NCI-H2107 treated with DMSO at 0.1 percent for 48 hours (cell line): ENCODE data around the gene CDC45.

ENCODE experiments used
- DNase-seq: peaks from one replicate; lab custom pipeline; 2025; ENCODE audit not compliant: unreplicated experiment; lab: John Stamatoyannopoulos, UW

Gene CDC45

DNA sequence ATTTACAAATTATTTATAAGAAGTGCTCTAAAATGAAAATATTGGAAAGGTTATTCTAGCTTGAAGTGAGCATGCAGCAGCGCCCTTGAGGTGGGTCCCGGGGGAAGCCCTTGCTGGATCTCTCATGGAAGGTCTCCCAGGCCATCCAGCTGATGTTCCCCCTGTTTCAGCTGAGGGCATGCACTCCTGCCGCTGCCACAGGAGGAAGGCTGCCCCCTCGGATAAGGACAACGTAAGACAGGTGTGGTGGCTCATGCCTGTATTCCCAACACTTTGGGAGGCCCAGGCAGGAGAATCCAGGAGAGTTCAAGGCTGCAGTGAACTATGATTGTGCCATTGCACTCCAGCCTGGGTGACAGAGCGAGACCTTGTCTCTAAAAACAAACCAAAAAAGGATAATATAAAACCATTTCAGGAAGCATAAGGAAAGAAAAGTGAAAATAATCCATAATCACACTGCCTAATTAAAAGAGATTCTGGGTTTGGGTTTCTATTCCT is 15.0 kb downstream of the CDC45 start:
- DNase-seq, result no peak

DNA sequence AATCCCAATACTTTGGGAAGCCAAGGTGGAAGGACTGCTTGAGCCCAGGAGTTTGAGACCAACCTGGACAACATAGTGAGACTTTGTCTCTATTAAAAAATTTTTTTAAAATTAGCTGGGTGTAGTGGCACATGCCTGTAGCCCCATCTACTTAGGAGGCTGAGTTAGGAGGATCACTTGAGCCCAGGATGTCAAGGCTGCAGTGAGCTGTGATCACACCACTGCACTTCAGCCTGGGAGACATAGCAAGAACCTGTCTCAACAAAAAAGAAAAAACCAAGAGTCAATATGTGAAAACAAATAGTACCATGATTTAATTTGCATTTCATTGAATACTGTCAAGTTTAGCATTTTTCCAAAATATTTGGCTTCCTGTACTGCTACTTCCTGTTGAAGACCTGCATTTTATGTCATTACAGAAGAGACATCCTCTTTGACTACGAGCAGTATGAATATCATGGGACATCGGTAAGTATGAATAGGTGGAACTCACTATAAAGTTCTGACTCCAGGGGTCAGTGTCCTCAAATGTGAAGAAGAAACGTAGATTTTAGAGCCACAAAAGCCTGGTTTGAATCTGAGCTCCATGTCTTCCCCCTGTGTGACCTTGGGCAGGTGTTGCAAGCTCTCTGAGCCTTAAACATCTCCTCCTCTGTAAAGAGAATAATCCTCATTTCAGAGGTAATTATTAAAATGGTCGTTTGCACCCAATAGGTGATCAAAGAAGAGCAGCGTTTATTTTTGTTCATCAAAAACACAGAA is 16.0 kb downstream of the CDC45 start:
- DNase-seq, result no peak

GRCh38 chr22:19496324-19496630 is 16.6 kb downstream of the CDC45 start:
- DNase-seq, result no peak

- no peak for DNase-seq
Measured at GRCh38 chr22:19497245-19497644, 17.5 kb downstream of the CDC45 start.

GRCh38 chr22:19498154-19498865 is 18.6 kb downstream of the CDC45 start:
- no peak for DNase-seq

DNA sequence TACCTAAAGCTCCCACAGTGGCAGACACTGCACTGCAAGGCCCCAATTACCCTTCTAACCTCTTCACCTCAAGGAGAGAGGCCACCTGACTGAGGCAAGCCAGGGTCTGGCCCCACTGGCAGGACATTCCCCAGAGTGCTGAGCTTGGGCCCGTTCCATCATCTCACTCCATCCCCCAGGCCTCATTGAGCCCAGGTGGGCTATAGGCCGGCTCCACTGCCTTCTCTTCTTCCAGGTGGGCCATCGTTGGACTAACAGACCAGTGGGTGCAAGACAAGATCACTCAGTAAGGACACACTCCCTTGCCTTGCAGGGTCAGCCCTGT is 19.1 kb downstream of the CDC45 start:
- DNase-seq, result no peak

GRCh38 chr22:19499236-19499879 is 19.6 kb downstream of the CDC45 start:
- no peak for DNase-seq

- DNase-seq, result no peak
Measured at GRCh38 chr22:19499880-19500242, 20.1 kb downstream of the CDC45 start.

DNA sequence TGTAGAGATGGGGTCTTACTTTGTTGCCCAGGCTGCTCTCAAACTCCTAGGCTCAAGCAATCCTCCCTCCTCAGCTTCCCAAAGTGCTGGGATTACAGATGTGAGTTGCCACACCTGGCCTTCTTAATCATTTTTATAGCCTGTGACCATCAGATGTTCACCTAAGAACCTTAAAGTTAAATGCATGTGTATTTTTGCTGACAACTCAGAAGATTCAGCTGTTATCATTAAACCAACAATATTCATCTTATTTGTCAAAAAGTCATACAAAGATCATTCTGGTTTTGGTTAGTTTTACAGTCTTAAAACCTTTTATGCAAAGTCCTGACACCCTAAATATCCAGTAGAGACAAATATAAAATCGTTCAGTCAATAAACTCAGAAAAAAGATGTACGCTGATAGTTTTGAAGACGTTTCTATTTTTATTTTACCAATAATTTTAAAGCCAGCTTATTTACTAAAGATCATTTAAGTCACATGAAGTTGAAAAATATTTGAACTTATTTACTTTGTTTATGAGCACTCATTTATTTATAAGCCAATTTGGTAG is 22.3 kb downstream of the CDC45 start:
- DNase-seq, result no peak

GRCh38 chr22:19503367-19503766 is 23.6 kb downstream of the CDC45 start:
- DNase-seq, result no peak

DNA sequence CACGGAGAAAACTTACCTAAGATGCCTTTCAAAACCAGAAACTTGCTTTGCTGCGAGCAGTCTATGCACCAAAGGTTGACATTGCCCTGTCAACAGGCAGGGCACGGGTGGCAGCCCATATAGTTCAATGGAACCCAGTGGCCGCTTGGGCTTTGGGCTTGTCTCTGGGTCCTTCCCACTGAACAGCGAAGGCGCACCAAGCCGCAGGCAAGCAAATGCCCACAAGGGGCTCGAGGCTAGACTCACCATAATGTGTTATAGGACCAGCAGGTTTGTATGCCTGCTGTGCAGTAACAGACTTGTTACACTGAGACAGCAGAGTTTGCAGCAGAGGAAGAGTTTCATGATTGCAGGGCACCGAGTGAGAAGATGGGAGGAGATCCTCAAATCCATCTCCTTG is 24.1 kb downstream of the CDC45 start:
- DNase-seq, result no peak

- no peak for DNase-seq
Measured at GRCh38 chr22:19504900-19505734, 25.4 kb downstream of the CDC45 start.

DNA sequence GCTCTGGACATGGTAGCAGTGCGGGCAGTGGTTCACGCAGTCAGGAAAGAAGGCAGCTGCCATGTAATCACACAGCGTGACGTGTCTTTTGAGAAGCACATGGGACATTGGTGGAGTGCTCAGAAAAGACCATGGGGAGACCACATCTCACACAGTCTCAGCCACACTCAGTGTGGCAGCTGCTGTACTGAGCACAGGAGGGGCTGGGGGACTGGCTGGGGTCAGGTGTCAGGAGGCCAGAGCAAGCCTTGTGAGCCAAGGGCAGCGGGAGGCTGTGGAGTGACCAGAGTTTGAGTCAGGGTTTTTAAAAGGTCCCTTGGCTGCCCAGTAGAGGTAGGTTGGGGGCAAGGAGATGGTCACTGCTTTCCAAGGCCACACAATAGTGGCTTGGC is 26.0 kb downstream of the CDC45 start:
- no peak for DNase-seq

GRCh38 chr22:19506212-19506611 is 26.5 kb downstream of the CDC45 start:
- no peak for DNase-seq

DNA sequence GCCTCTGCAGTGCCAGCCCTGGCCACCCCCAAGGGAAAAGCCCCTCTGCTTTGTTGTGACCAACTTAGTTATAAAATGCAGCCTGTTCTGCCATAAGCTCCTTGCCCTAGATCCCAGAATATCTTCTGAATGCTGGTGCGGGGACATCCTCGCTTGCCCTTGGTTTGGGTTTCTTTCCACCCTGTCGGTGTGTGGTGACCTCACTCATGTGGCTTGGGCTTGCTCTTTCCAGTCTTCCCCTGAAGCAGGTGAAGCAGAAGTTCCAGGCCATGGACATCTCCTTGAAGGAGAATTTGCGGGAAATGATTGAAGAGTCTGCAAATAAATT is 27.8 kb downstream of the CDC45 start:
- DNase-seq, result no peak

DNA sequence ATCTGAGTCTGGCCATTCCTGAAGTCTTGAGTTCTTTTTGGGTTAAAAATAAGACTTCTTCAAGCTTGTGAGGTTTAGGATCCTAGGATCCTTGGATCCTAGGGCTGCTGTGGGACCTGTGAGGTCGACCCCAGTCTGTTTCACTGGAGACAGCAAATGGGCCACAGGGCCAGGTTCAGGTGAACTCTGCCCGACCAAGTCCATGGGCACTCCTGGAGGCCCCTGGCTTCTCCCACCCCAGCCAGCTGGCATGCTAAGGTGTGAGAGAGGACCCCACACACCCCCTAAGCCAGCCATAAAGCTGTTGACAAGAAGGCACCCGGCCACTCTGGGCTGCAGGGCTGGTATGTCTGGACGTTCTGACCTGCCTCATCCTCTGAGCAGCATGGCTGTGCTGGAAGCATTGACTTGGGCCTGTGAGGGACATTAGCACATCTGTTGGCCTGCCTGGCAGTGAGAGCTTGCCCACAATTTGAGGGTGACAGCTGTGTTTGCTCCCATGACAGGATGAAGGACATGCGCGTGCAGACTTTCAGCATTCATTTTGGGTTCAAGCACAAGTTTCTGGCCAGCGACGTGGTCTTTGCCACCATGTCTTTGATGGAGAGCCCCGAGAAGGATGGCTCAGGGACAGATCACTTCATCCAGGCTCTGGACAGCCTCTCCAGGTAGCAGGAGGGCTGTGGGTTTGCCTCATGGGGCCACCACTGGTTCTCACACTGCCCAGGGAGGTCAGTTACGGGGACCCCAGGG is 28.5 kb downstream of the CDC45 start:
- DNase-seq, result no peak

DNA sequence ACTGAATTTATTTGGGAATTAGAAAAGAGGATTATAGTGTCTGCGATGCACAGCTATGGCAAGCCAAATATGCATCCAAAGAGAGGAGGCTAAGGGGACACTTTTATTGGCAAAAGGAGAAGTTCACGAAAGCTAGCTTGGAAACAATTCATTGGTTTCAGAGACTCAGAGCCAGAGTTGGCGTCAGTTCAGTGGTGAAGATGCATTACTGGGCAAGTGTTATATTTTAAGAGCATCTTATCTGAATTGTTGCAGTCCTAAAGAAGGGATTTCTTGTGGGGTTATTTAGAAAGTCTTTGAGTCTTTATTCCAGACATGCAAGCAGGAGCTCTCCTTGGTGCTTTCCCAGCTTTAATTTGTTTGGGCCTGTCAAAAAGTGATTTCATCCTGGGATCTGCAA is 29.5 kb downstream of the CDC45 start:
- no peak for DNase-seq

DNA sequence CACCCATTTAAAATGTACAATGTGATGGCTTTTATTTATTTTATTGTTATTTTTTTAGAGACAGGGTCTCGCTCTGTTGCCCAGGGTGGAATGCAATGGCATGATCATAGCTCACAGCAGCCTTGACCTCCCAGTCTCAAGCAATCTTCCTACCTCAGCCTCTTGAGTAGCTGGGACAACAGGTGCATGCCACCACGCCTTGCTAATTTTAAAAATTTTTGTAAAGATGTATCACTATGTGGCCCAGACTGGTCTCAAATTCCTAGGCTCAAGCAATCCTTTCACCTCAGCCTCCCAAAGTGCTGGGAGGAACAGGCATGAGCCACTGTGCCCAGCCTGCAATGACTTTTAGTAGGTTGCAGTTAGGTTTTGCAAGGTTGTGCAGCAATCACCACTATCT is 30.2 kb downstream of the CDC45 start:
- no peak for DNase-seq

DNA sequence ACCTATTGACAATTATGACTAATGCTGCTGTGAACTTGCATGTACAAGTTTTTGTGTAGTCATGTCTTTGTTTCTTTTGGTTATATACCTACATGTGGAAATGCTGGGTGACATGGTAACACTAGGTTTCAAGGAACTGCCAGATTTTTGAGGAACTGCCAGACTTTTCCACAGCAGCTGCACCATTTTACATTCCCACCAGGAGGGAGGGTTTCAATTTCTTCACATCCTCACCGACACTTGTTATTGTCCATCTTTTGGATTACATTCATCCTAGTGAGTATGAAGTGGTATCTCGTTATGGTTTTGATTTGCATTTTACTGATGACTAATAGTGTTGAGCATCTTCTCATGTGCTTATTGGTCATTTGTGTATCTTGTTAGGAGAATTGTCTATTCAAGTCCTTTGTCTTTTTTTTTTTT is 31.2 kb downstream of the CDC45 start:
- DNase-seq, result no peak

DNA sequence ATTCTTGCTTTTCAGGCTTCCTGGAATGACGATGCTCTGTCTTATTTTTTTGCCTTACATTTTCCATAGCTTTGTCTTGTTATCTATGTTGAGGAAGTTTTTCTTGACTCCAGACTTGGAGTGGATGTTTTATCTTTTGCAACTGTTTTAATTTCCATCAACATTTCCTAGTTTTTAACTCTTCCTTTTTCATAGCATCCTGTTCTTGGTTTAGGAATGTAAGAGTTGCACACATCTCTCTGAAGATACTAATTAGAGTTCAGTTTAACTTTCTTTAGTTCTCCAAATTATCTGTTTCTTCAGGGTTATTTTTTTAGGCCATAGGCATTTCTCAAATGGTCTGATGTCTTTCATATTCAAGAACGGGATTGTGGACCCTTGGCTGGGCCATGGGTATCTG is 34.1 kb downstream of the CDC45 start:
- DNase-seq, result no peak
